ENCODE results near the gene LTB.

DNA sequence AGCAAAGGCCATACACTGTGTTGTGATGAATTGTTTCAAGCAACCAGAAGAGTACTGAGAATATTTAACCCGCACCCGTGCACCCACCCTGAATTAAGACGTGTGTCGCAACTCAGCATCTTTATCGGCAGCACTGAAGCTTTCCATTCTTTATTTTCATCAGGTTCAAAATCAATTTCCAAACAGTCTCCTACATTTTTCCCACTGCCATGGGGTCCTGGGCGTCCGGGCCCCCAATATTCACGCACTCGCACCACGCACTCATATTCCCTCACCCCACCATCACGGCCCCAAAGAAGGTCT lies 1.8 kb downstream of the LTB start:
- TF ChIP-seq CTCF (IDR thresholded peaks at IDR 0.05): no peak
- no peak for TF ChIP-seq ZFX (IDR thresholded peaks at IDR 0.05; ENCODE audit: borderline replicate concordance)

Measured in 22Rv1 (cell line).